Immature natural killer cell (primary cell): ENCODE measurements around the gene LRRC8D. TPM values are rescaled to one million over a fixed set of nuclear protein-coding genes. Genes with fewer than 3 reads are reported as not detected.
A peak's percentile ranks its signal among the peaks of the same experiment; 100 is the strongest.

Source experiments
- DNase-seq, 3 donors: peaks; one replicate each; pipeline ENCODE4 v3.0.0; 2022; ENCODE audit warnings: mixed read lengths in 1 of 3
- H3K27ac Mint-ChIP-seq, 6 donors: one replicate each; pipeline ENCODE4 v1.8.0; 2020; ENCODE audit warnings: mixed read lengths in 6 of 6, mild to moderate bottlenecking in 5 of 6, inconsistent platforms in 4 of 6, moderate library complexity in 3 of 6
- H3K27me3 Mint-ChIP-seq, 3 donors: one replicate each; pipeline ENCODE4 v1.8.0; 2020 to 2021; ENCODE audit warnings: low read depth in 3 of 3, mild to moderate bottlenecking in 3 of 3, mixed read lengths in 3 of 3, moderate library complexity in 3 of 3, inconsistent platforms in 1 of 3
- H3K36me3 Mint-ChIP-seq, 3 donors: one replicate each; pipeline ENCODE4 v1.8.0; 2020; ENCODE audit warnings: mixed read lengths in 3 of 3, inconsistent platforms in 2 of 3, mild to moderate bottlenecking in 2 of 3
- H3K4me1 Mint-ChIP-seq, 2 donors: one replicate each; pipeline ENCODE4 v1.8.0; 2020; ENCODE audit warnings: inconsistent platforms in 2 of 2, mild to moderate bottlenecking in 2 of 2, mixed read lengths in 2 of 2, moderate library complexity in 1 of 2
- H3K4me3 Mint-ChIP-seq, 5 donors: one replicate each; pipeline ENCODE4 v1.8.0; 2020; ENCODE audit warnings: mild to moderate bottlenecking in 5 of 5, mixed read lengths in 5 of 5, inconsistent platforms in 3 of 5, moderate library complexity in 3 of 5
- H3K9me3 Mint-ChIP-seq, 6 donors: one replicate each; pipeline ENCODE4 v1.8.0; 2020; ENCODE audit warnings: mild to moderate bottlenecking in 6 of 6, mixed read lengths in 6 of 6, inconsistent platforms in 4 of 6, moderate library complexity in 3 of 6
- polyA plus RNA-seq, 3 donors: library from polyadenylated mRNA; unstranded; fragments of 300-500 nt; fragmentation: Illumina TruSeq; gene quantifications; one replicate each; pipeline ENCODE4 v1.2.3, GENCODE V29; 2021

LRRC8D gene
- polyA plus RNA-seq, 3 donors from 2014 or later: 24.7 to 40.1 (median 32.0) TPM

DNA sequence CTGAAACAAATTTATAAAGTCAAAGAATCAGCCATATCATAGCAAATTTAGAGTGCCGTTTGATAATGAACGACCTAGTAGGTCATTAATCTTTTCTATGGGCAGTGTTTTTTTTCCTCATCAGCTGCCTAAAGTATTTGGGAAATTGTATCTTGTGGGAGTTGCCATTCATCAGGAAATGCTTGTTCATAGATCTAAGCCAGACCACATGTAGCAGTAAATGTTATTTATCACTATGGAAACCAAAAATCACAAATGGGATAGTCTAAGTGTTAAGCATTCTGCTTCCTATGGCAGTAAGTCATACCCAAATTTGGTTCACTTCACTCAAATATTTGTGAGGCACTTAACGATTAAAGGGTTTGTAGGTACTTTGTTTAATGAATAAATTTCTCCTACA is 52.9 kb downstream of the LRRC8D start:
- no peak overlapping the region for H3K4me3 Mint-ChIP-seq
- no peak for DNase-seq
- no peaks in the 10 kb centered on the region for H3K27me3 Mint-ChIP-seq
- H3K36me3 Mint-ChIP-seq: peaks cover 10 to 18% (median 16%) of the 10 kb centered on the region in 3 donors
- H3K9me3 Mint-ChIP-seq: no peaks in the 10 kb centered on the region
- peaks cover 26 to 47% of the 10 kb centered on the region in 2 donors for H3K4me1 Mint-ChIP-seq
- peak overlapping the region in 1 of 6 donors; percentile 46 for H3K27ac Mint-ChIP-seq

GRCh38 chr1:89876463-89876862 is 55.6 kb downstream of the LRRC8D start:
- no peaks in the 10 kb centered on the region for H3K9me3 Mint-ChIP-seq
- H3K36me3 Mint-ChIP-seq: peaks cover 6 to 13% (median 8%) of the 10 kb centered on the region in 3 donors
- H3K4me3 Mint-ChIP-seq: no peak overlapping the region
- DNase-seq: no peak
- H3K27me3 Mint-ChIP-seq: no peaks in the 10 kb centered on the region
- peak overlapping the region in 1 of 6 donors; percentile 38 for H3K27ac Mint-ChIP-seq
- H3K4me1 Mint-ChIP-seq: peaks cover 24 to 43% of the 10 kb centered on the region in 2 donors

DNA sequence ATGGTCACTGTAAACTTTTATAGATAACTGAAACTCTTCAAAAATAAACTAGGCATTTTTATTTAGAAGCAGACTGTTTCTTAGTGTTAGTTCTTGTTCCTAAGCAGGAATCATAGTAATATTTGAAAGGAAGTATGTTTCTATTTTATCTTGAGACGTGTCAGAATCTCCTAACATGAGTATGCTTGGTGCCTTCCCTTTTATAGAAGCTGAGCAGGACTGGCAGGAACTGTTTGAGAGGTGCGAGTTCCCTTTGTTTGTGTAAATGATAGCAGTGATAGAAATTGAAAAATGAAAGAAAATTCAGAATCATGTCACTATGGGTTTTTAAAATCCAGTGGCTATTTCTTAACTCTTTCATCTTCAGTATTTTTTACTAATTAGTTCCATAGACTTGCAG is 56.9 kb downstream of the LRRC8D start:
- DNase-seq: no peak
- Mint-ChIP-seq H3K9me3 (no peaks in the 10 kb centered on the region), H3K36me3 (peaks cover 6 to 20% (median 10%) of the 10 kb centered on the region in 3 donors), H3K4me1 (peaks cover 20 to 42% of the 10 kb centered on the region in 2 donors), H3K4me3 (peak overlapping the region in 1 of 5 donors; percentile 5), H3K27ac (peak overlapping the region in 3 of 6 donors; percentile 8 to 73 (median 18)), H3K27me3 (no peaks in the 10 kb centered on the region)

DNA sequence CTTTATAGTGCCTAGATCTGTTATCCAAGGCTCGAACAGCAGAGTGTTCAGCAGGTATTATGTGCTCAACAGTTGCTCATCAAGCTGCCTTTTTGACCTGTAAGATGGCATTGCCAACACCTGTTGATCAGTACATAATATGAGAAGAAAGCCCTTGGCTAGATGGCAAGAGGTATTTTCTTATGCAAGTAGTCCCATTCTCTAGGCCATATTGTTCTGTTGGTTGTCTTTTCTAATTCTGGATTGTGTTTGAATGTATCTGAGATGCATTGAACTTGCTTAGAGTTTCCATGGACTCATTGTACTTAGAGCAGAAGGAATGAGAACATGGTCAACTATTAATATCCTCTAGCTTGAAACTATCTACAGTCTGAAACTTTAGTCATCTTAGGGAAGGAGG is 57.4 kb downstream of the LRRC8D start:
- H3K4me3 Mint-ChIP-seq: peak overlapping the region in 1 of 5 donors; percentile 38
- H3K27me3 Mint-ChIP-seq: no peaks in the 10 kb centered on the region

GRCh38 chr1:89880679-89881078 is 59.8 kb downstream of the LRRC8D start:
- Mint-ChIP-seq H3K27ac (no peak overlapping the region), H3K4me1 (peaks cover 16 to 36% of the 10 kb centered on the region in 2 donors), H3K36me3 (peaks cover 6 to 16% (median 13%) of the 10 kb centered on the region in 3 donors), H3K9me3 (no peaks in the 10 kb centered on the region), H3K4me3 (no peak overlapping the region), H3K27me3 (no peaks in the 10 kb centered on the region)
- DNase-seq: no peak

More for the DNA sequence above, 57.4 kb downstream of the LRRC8D start:
- Mint-ChIP-seq H3K9me3 (no peaks in the 10 kb centered on the region), H3K36me3 (peaks cover 6 to 20% (median 13%) of the 10 kb centered on the region in 3 donors), H3K27ac (peak overlapping the region in 5 of 6 donors; percentile 43 to 82 (median 69)), H3K4me1 (peaks cover 20 to 44% of the 10 kb centered on the region in 2 donors)
- DNase-seq: no peak

DNA sequence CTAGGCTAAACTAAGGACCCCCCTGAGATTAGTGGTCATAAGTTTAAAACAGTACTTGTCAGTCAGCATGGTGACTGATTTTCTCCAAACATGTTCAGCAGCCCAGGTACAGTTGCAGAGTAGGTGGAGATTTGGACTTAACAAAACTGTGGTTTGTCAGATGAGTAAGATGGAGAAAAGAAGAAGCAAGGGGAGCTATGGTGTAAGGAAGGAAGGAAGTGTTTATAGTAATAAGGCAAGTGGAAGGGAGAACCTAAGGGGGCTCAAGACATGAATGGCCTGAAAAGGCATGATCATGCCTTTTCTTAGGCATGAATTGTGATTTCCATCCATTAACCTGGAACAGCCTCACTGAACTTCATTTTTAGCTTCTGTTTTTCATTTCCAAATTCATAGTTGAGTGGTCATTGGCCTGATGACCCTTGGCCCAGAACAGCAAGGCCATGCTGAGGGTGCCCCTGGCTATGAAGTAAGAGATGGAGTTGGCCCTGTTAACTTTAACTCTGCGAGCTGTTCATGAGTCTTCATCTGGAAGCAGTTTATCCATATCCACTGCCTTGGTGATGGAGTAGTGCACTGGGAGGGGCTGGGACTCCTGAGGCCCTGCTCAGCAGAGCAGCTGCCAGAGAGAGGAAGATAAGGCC is 60.7 kb downstream of the LRRC8D start:
- Mint-ChIP-seq H3K4me3 (no peak overlapping the region), H3K27me3 (no peaks in the 10 kb centered on the region), H3K36me3 (peaks cover 6 to 16% (median 13%) of the 10 kb centered on the region in 3 donors), H3K27ac (no peak overlapping the region), H3K9me3 (no peaks in the 10 kb centered on the region), H3K4me1 (peaks cover 16 to 30% of the 10 kb centered on the region in 2 donors)
- no peak for DNase-seq

- DNase-seq: no peak
- Mint-ChIP-seq H3K36me3 (peaks cover 6 to 16% (median 13%) of the 10 kb centered on the region in 3 donors), H3K4me3 (no peak overlapping the region), H3K27ac (peak overlapping the region in 2 of 6 donors; percentile 2 to 27), H3K27me3 (no peaks in the 10 kb centered on the region), H3K9me3 (no peaks in the 10 kb centered on the region), H3K4me1 (peaks cover 16 to 25% of the 10 kb centered on the region in 2 donors)
Measured at GRCh38 chr1:89882348-89883029, 61.7 kb downstream of the LRRC8D start.

DNA sequence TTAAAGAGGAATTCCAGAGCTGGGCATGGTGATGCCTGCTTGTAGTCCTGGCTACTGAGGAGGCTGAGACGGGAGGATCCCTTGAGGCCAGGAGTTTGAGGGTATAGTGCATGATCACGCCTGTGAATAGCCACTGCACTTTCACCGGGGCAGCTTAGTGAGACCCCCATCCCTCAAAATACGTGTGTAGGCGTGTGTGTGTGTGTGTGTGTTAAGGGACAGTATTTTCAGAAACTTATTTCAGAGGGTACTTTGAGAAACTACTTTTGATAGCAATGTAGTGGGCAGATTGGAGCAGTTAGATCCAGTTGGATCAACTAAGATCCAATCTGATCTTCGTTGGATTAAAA is 62.2 kb downstream of the LRRC8D start:
- H3K9me3 Mint-ChIP-seq: no peaks in the 10 kb centered on the region
- peak overlapping the region in 1 of 6 donors; percentile 5 for H3K27ac Mint-ChIP-seq
- no peak for DNase-seq
- no peak overlapping the region for H3K4me3 Mint-ChIP-seq
- H3K27me3 Mint-ChIP-seq: no peaks in the 10 kb centered on the region
- peaks cover 12 to 20% of the 10 kb centered on the region in 2 donors for H3K4me1 Mint-ChIP-seq
- peaks cover 6 to 16% (median 13%) of the 10 kb centered on the region in 3 donors for H3K36me3 Mint-ChIP-seq

DNA sequence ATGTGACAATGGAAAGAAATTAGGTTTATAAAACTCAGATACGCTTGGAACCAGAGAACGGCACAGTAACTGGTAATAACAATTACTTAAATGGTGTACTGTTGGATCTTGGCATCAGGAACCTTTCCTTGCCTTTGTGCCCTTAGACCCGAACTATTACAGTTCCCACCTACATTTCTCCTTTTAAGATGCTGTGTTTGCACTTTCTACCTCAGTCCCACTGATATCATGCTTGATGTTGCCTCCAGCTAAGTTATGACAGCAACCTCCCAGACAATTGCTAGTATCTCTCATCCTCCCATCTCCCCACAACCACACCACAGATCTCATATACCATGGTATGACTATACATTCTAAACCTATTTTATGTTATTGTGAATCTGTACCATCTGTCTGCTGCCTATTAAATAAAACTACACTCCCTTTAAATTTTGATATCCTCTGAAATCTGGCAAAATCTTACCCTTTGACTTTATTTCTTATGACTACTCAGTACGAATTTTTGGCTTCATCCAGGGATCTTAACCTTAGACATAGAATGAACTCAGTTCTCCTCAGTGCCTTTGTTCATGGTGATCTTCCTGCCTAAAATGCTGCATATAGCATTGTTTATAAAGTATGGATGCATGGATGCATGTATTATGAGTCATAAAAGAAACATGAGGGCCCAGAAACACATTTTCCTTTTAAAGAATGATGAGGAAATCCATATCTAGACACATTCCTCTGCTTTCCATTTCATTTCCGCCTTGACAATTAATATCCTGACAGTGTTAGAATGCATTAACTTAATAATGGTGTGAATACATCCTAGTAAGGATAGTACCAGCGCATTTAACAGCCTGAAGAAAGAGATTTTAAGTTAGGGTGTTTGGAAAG is 64.1 kb downstream of the LRRC8D start:
- Mint-ChIP-seq H3K27me3 (no peaks in the 10 kb centered on the region), H3K4me1 (peaks cover 0 to 16% of the 10 kb centered on the region in 2 donors), H3K9me3 (no peaks in the 10 kb centered on the region), H3K4me3 (no peak overlapping the region), H3K36me3 (peaks cover 6 to 16% (median 13%) of the 10 kb centered on the region in 3 donors), H3K27ac (no peak overlapping the region)
- DNase-seq: no peak

DNA sequence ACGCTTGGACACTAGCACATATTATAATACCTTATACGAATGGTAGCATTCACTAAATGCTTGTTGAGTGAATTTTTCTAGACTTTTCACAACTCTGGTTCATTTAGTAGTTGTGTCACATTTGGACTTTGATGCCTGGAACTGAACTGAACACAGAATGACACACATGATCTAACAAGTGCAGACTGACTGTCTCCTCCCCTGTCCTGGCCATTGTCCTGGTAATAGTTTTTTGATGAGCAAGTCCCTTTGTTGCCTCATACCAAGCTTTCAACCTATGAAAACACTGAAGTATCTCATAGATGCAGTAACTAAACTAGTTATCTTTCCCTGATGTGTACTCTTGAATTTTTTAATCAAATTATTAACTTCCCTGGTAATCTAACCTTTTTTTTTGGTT is 66.4 kb downstream of the LRRC8D start:
- DNase-seq: no peak
- no peaks in the 10 kb centered on the region for H3K9me3 Mint-ChIP-seq
- H3K27ac Mint-ChIP-seq: no peak overlapping the region
- no peak overlapping the region for H3K4me3 Mint-ChIP-seq
- H3K36me3 Mint-ChIP-seq: peaks cover 0 to 6% (median 4%) of the 10 kb centered on the region in 3 donors
- no peaks in the 10 kb centered on the region for H3K27me3 Mint-ChIP-seq
- peaks cover 15 to 37% of the 10 kb centered on the region in 2 donors for H3K4me1 Mint-ChIP-seq

- no peak for DNase-seq
- Mint-ChIP-seq H3K9me3 (no peaks in the 10 kb centered on the region), H3K4me1 (peaks cover 15 to 34% of the 10 kb centered on the region in 2 donors), H3K4me3 (no peak overlapping the region), H3K27ac (no peak overlapping the region), H3K27me3 (no peaks in the 10 kb centered on the region), H3K36me3 (peaks cover 0 to 2% (median 0%) of the 10 kb centered on the region in 3 donors)
Measured at GRCh38 chr1:89887713-89888112, 66.9 kb downstream of the LRRC8D start.

- Mint-ChIP-seq H3K4me3 (no peak overlapping the region), H3K27ac (no peak overlapping the region), H3K36me3 (no peaks in the 10 kb centered on the region), H3K27me3 (no peaks in the 10 kb centered on the region), H3K9me3 (no peaks in the 10 kb centered on the region), H3K4me1 (peaks cover 15 to 31% of the 10 kb centered on the region in 2 donors)
- DNase-seq: no peak
Measured at GRCh38 chr1:89888480-89889322, 67.9 kb downstream of the LRRC8D start.

- no peak overlapping the region for H3K27ac Mint-ChIP-seq
- no peaks in the 10 kb centered on the region for H3K27me3 Mint-ChIP-seq
- no peaks in the 10 kb centered on the region for H3K9me3 Mint-ChIP-seq
- no peak for DNase-seq
- H3K4me1 Mint-ChIP-seq: peaks cover 15 to 31% of the 10 kb centered on the region in 2 donors
- H3K4me3 Mint-ChIP-seq: no peak overlapping the region
- H3K36me3 Mint-ChIP-seq: no peaks in the 10 kb centered on the region
Measured at GRCh38 chr1:89889323-89889615, 68.4 kb downstream of the LRRC8D start.
